Stimulated activated CD4-positive, alpha-beta T cell treated with anti-CD3 and anti-CD28 coated beads, Interleukin-4, amount 100 ng/mL, for 24 hours (primary cell): ENCODE measurements around the gene PNKP.

Source experiments
- DNase-seq: peaks from one replicate; pipeline ENCODE4 v3.0.0-alpha.2; 2020

Gene PNKP

GRCh38 chr19:49889687-49890348, 22.4 kb upstream of the PNKP start:
- DNase-seq: peak; percentile 73

- DNase-seq: no peak
Measured at GRCh38 chr19:49889038-49889686, 21.8 kb upstream of the PNKP start.

GRCh38 chr19:49888510-49888824, 21.1 kb upstream of the PNKP start:
- no peak for DNase-seq

- DNase-seq: no peak
Measured at GRCh38 chr19:49887665-49888509, 20.5 kb upstream of the PNKP start.

- DNase-seq: no peak
Measured at GRCh38 chr19:49887037-49887664, 19.8 kb upstream of the PNKP start.

GRCh38 chr19:49884760-49885159, 17.4 kb upstream of the PNKP start:
- no peak for DNase-seq

GRCh38 chr19:49884109-49884508, 16.7 kb upstream of the PNKP start:
- no peak for DNase-seq

- DNase-seq: no peak
Measured at GRCh38 chr19:49883094-49883493, 15.7 kb upstream of the PNKP start.

GRCh38 chr19:49882643-49883042, 15.3 kb upstream of the PNKP start:
- DNase-seq: no peak

GRCh38 chr19:49881672-49882394, 14.5 kb upstream of the PNKP start:
- no peak for DNase-seq

GRCh38 chr19:49881186-49881585, 13.8 kb upstream of the PNKP start:
- no peak for DNase-seq

- no peak for DNase-seq
Measured at GRCh38 chr19:49880162-49880869, 12.9 kb upstream of the PNKP start.

- DNase-seq: no peak
Measured at GRCh38 chr19:49879243-49879963, 12.0 kb upstream of the PNKP start.

- no peak for DNase-seq
Measured at GRCh38 chr19:49878744-49879070, 11.3 kb upstream of the PNKP start.

- peak; percentile 99 for DNase-seq
Measured at GRCh38 chr19:49877879-49878743, 10.7 kb upstream of the PNKP start.

GRCh38 chr19:49877020-49877878, 9.9 kb upstream of the PNKP start, which contains the start of the genes AKT1S1 and TBC1D17:
Gene AKT1S1, minus strand, starts transcription at chr19:49877355. Its CDS starts 4,060 bp downstream, at chr19:49873295.
Gene TBC1D17, plus strand, starts transcription at chr19:49877702. Its CDS starts 22 bp downstream, at chr19:49877724.
- peak; percentile 99 for DNase-seq

GRCh38 chr19:49876422-49877019, 9.1 kb upstream of the PNKP start:
- DNase-seq: peak; percentile 97

- peak; percentile 65 for DNase-seq
Measured at GRCh38 chr19:49875857-49876421, 8.6 kb upstream of the PNKP start.

GRCh38 chr19:49875177-49875576, 7.8 kb upstream of the PNKP start:
- no peak for DNase-seq
